Heart left ventricle (tissue), 16 donors: ENCODE measurements around the gene OR7G1. TPM values are rescaled to one million over a fixed set of nuclear protein-coding genes. Genes with fewer than 3 reads are reported as not detected.
A peak's percentile ranks its signal among the peaks of the same experiment; 100 is the strongest.

ENCODE experiments used
- ATAC-seq, 4 donors: fragments of 200-7000 bp; cut with Tn5 transposase; one replicate each; pipeline ENCODE4 v1.9.1; 2020 to 2022; ENCODE audit warnings: moderate library complexity in 4 of 4, mild to moderate bottlenecking in 3 of 4, moderate number of reproducible peaks in 1 of 4
- DNase-seq, 5 donors: peaks; one replicate each; pipeline ENCODE4 v3.0.0-alpha.2; 2020
- H3K27ac ChIP-seq, 12 donors: fragments of 200-600 bp; sonication (generic) in 4 of 12; one replicate each; pipeline versions ENCODE4 v1.5.0 to v1.8.0; 2016 to 2022; ENCODE audit warnings: mild to moderate bottlenecking in 2 of 12
- H3K27me3 ChIP-seq, 9 donors: fragments of 200-600 bp; sonication (generic) in 2 of 9; one replicate each; pipeline versions ENCODE4 v1.5.1 to v1.8.0; 2016 to 2022; ENCODE audit warnings: mild to moderate bottlenecking in 3 of 9
- H3K36me3 ChIP-seq, 9 donors: fragments of 200-600 bp; sonication (generic) in 2 of 9; one replicate each; pipeline versions ENCODE4 v1.5.0 to v1.8.0; 2018 to 2022; ENCODE audit warnings: mild to moderate bottlenecking in 2 of 9
- H3K4me1 ChIP-seq, 12 donors: fragments of 200-600 bp; sonication (generic) in 4 of 12; one replicate each; pipeline versions ENCODE4 v1.5.0 to v1.8.0; 2016 to 2022; ENCODE audit warnings: mild to moderate bottlenecking in 3 of 12
- H3K4me3 ChIP-seq, 12 donors: fragments of 200-600 bp; sonication (generic) in 4 of 12; one replicate each; pipeline versions ENCODE4 v1.5.0 to v1.8.0; 2017 to 2022; ENCODE audit warnings: mild to moderate bottlenecking in 9 of 12, moderate library complexity in 4 of 12
- H3K9me3 ChIP-seq, 12 donors: fragments of 200-600 bp; sonication (generic) in 4 of 12; one replicate each; pipeline versions ENCODE4 v1.5.0 to v1.8.0; 2016 to 2022; ENCODE audit warnings: mild to moderate bottlenecking in 1 of 12
- CTCF ChIP-seq, 12 donors: fragments of 200-600 bp; sonication (generic) in 4 of 12; IDR thresholded peaks; one replicate each; pipeline versions ENCODE4 v1.5.0 to v1.8.0; 2018 to 2022; ENCODE audit warnings: antibody characterized with exemption in 12 of 12, mild to moderate bottlenecking in 5 of 12
- POLR2A ChIP-seq, 2 donors: fragments of 450-650 bp; IDR thresholded peaks; one replicate each; pipeline ENCODE4 v1.6.1; 2017; ENCODE audit warnings: antibody characterized with exemption in 2 of 2, mild to moderate bottlenecking in 2 of 2, moderate library complexity in 2 of 2
- WGBS, 4 donors: extraction: QIAGEN DNeasy Blood & Tissue Kit in 2 of 4; methylation state at CpG; one replicate each; pipeline versions ENCODE4 v1.1.5 to v1.1.7; 2013 to 2018; 5-methylcytosine and 5-hydroxymethylcytosine counted together
- intact Hi-C, 10 donors: fragments of 100-400 bp; cut with DNase I; formaldehyde crosslinking; loops; one replicate each; pipeline versions ENCODE4 v1.11.1 to v1.14.2; 2022
- polyA plus RNA-seq, 2 donors: library from polyadenylated mRNA; stranded (reverse); fragments of 200-250 nt; gene quantifications; one replicate each; pipeline ENCODE4 v1.2.3, GENCODE V29; 2013
- total RNA-seq, 9 donors: library from RNA; depleted of rRNA in 2 of 9; stranded (reverse); fragments of >200 nt in 2 of 9; fragmentation: NEBNext Ultra II Directional in 3 of 9; extraction: Animal tissue kit (Norgen Biotek cat#: 25700) in 3 of 9; gene quantifications; one replicate each; pipeline versions ENCODE4 v1.1.0 to v1.2.4, GENCODE V29; 2016 to 2023
- donor health status: ischemic (EF 13 %, LVEDD 7.1; RV severe dilation, severe dysfunction).
- donor health status: healthy with polysubstance abuse.
- donor health status: DM: no; HTN: yes; CAD: no.
- donor health status: DM: no; HTN: no; CAD: no.
- donor health status: ischemic (EF 25% LVEDD 6.9; RV normal size, moderate dysfunction).
- donor health status: ischemic (EF 25% LVEDD 5.7; RV mildly dilated, moderate dysfunction).
- donor health status: healthy.
- donor health status: DM: yes; HTN: yes; CAD: no.
- donor health status: ischemic (EF 35%, LVEDD 5.7; RV mildly dilated, moderate dysfunction).
- donor health status: nonischemic (EF 11% LVEDD 7.7; RV severe dilation, severe dysfunction).
- donor health status: DM: yes; HTN: yes; CAD: no.
- donor health status: PGD.
- donor health status: ischemic (EF 29% LVEDD 5.4; RV normal size, mild dysfunction).
- donor health status: nonischemic (EF 23%, LVEDD 6.1; RV moderate dilation, normal function).

Gene OR7G1
- total and polyA plus RNA-seq, 11 donors = not detected

GRCh38 chr19:9086761-9087160 is 28.8 kb downstream of the OR7G1 start, which contains the start of gene OR1M1:
TSS of gene OR1M1 (plus strand) at chr19:9087061. CDS start at chr19:9093245, 6,184 bp downstream.
- ATAC-seq = no peak
- Histone ChIP-seq H3K36me3 (no peaks in the 10 kb centered on the region), H3K27ac (no peak within 1 kb of the TSS), H3K9me3 (no peaks in the 10 kb centered on the region), H3K4me1 (no peaks in the 10 kb centered on the region), H3K27me3 (peaks cover 0 to 25% (median 0%) of the 10 kb centered on the region in 9 donors), H3K4me3 (no peak within 1 kb of the TSS)
- intact Hi-C loops = no loop called here
- DNase-seq = no peak
- TF ChIP-seq CTCF (IDR thresholded peaks at IDR 0.05) (no peak), POLR2A (IDR thresholded peaks at IDR 0.05) (no peak)
- WGBS, 4 donors = 37 to 56% (median 38%) methylated on average over 2 of the region's 2 CpGs

GRCh38 chr19:9078651-9079050 is 36.9 kb downstream of the OR7G1 start:
- ATAC-seq (no peak), DNase-seq (no peak)
- Histone ChIP-seq H3K27me3 (peaks cover 0 to 8% (median 0%) of the 10 kb centered on the region in 9 donors), H3K4me3 (no peak overlapping the region), H3K27ac (peak overlapping the region in 1 of 12 donors; percentile 58), H3K9me3 (no peaks in the 10 kb centered on the region), H3K36me3 (no peaks in the 10 kb centered on the region), H3K4me1 (peaks cover 0 to 9% (median 7%) of the 10 kb centered on the region in 12 donors)
- WGBS, 4 donors = 86 to 93% (median 88%) methylated on average over 4 of the region's 4 CpGs
- TF ChIP-seq CTCF (IDR thresholded peaks at IDR 0.05) (no peak), POLR2A (IDR thresholded peaks at IDR 0.05) (no peak)
- intact Hi-C loops = loop anchor here in 5 of 10 donors (2.0 to 10.0 kb wide), 2 partner anchors 424 to 814 kb away; no protein-coding TSS in a partner anchor

GRCh38 chr19:9076901-9077300 is 38.7 kb downstream of the OR7G1 start:
- no peaks in the 10 kb centered on the region for H3K27me3 ChIP-seq
- ATAC-seq (no peak), DNase-seq (no peak)
- 68 to 75% (median 72%) methylated on average over 10 of the region's 10 CpGs for WGBS, 4 donors
- no peak overlapping the region for H3K4me3 ChIP-seq
- H3K27ac ChIP-seq = peak overlapping the region in 1 of 12 donors; percentile 6
- H3K9me3 ChIP-seq = no peaks in the 10 kb centered on the region
- TF ChIP-seq CTCF (IDR thresholded peaks at IDR 0.05) = no peak
- TF ChIP-seq POLR2A (IDR thresholded peaks at IDR 0.05) = no peak
- intact Hi-C loops = loop anchor here in 1 of 10 donors (10.0 kb wide), 1 partner anchor 812 kb away; no protein-coding TSS in a partner anchor
- no peaks in the 10 kb centered on the region for H3K36me3 ChIP-seq
- peaks cover 0 to 9% (median 7%) of the 10 kb centered on the region in 12 donors for H3K4me1 ChIP-seq

GRCh38 chr19:9075064-9075949 is 40.3 kb downstream of the OR7G1 start:
- no peak overlapping the region for H3K4me3 ChIP-seq
- TF ChIP-seq CTCF (IDR thresholded peaks at IDR 0.05) (no peak), POLR2A (IDR thresholded peaks at IDR 0.05) (no peak)
- peak overlapping the region in 1 of 12 donors; percentile 48 for H3K27ac ChIP-seq
- H3K36me3 ChIP-seq = no peaks in the 10 kb centered on the region
- H3K9me3 ChIP-seq = no peaks in the 10 kb centered on the region
- 15 to 22% (median 19%) methylated on average over 16 of the region's 16 CpGs for WGBS, 4 donors
- ATAC-seq (peak; percentile 42 to 98 (median 94)), DNase-seq (peak; percentile 53 to 83 (median 66))
- H3K4me1 ChIP-seq = peaks cover 0 to 9% (median 7%) of the 10 kb centered on the region in 12 donors
- H3K27me3 ChIP-seq = no peaks in the 10 kb centered on the region
- intact Hi-C loops = loop anchor here in 1 of 10 donors (10.0 kb wide), 1 partner anchor 811 kb away; no protein-coding TSS in a partner anchor
